ENCODE results near the gene ZNF142.
"Not testable (repeated sequence)": the region's sequence is repeated elsewhere in the genome, so short reads cannot be mapped to it uniquely, and the experiment has no call there.

Gene ZNF142, protein sequence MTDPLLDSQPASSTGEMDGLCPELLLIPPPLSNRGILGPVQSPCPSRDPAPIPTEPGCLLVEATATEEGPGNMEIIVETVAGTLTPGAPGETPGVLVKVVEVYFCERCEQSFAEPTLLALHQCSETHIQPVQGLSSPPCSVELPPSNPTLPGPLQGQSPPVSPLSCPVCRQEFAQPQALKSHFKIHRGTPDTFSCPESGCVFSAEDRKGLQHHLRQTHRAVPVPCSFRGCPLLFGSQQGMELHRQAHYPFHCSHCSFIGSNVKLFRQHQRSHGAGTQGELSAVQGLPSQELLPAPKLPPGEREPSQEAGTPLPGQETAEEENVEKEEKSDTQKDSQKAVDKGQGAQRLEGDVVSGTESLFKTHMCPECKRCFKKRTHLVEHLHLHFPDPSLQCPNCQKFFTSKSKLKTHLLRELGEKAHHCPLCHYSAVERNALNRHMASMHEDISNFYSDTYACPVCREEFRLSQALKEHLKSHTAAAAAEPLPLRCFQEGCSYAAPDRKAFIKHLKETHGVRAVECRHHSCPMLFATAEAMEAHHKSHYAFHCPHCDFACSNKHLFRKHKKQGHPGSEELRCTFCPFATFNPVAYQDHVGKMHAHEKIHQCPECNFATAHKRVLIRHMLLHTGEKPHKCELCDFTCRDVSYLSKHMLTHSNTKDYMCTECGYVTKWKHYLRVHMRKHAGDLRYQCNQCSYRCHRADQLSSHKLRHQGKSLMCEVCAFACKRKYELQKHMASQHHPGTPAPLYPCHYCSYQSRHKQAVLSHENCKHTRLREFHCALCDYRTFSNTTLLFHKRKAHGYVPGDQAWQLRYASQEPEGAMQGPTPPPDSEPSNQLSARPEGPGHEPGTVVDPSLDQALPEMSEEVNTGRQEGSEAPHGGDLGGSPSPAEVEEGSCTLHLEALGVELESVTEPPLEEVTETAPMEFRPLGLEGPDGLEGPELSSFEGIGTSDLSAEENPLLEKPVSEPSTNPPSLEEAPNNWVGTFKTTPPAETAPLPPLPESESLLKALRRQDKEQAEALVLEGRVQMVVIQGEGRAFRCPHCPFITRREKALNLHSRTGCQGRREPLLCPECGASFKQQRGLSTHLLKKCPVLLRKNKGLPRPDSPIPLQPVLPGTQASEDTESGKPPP (N-terminal part only)

DNA sequence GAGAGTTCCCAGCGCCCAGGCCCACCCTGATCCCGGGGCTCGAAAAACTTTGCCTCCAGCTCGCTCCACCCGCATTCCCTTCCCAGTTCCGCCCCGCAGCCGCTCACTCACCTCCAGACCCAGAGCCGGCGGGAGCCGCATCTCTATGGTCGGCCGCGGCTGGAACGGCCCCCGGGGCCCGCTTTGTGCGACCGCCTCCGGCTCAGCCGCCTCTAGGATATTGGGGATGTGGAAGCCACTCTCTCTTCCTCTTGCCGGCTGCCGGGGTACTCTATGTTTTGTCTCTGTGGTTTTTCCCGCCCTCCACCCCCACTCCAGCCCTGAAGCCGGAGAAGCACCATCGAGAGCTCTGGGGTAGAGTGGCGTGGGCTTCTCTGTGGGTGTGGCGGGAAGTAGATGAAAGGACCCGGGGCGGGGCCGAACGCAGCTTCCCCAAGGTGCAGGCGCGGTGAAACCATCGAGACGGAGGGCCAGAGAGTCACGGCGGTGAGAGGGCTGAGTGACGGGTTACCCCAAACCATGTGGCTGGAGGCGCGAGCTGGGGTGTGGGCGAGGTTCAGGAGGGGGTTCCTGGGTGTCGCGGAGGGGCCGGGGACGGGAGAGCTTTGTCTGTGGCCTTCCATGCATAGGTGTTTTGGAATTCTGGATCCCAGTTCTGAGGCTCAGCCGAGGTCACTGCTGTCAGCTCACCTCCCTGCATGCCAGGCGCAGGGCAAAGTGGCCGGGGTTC is at the start of gene ZNF142, which contains the start of gene BCS1L:
ZNF142 (minus strand) TSS at position 366 of the 730 bp plus-strand sequence. CDS start 3,194 bp downstream, outside the sequence.
BCS1L (plus strand) TSS at position 426 of the 730 bp plus-strand sequence. CDS start 1,305 bp downstream, outside the sequence.
- peak; percentile 87 for DNase-seq (ENCODE audit: low read depth)

DNA sequence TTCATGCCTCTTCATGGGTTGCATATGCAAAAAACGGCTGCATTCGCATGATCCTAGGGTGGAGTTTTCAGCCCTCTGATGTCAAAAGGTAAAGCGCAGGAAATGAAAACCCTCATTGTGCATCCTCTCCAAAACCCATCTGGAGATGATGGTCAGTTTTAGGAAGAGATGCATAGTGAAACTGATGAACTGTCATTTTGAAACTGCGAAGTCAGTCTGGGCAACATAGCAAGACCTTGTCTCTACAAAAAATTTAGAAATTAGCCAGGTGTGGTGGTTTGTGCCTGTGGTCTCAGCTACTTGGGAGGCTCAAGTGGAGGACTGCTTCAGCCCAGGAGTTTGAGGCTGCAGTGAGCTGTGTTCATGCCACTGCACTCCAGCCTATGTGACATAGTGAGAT is 48.7 kb upstream of the ZNF142 start:
- DNase-seq (ENCODE audit: low read depth): no peak

DNA sequence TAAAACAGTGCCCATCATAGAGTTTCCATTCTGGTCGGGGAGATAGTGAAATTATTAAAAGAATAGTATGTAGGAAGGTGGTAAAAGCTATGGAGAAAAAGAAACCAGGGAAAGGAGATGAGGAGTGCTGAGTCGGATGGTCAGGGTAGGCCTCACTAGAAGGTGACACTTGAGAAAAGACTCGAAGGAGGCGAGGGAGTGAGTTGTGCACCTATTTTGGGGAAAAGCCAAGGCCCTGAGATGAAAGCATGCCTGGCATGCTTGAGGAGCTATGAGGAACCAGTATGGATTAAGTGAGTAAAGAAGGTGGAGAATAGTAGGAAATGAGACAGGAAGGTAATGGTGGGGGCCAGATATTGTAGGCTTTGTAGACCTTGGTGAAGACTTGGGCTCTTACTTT is 43.9 kb upstream of the ZNF142 start:
- DNase-seq (ENCODE audit: low read depth): no peak

DNA sequence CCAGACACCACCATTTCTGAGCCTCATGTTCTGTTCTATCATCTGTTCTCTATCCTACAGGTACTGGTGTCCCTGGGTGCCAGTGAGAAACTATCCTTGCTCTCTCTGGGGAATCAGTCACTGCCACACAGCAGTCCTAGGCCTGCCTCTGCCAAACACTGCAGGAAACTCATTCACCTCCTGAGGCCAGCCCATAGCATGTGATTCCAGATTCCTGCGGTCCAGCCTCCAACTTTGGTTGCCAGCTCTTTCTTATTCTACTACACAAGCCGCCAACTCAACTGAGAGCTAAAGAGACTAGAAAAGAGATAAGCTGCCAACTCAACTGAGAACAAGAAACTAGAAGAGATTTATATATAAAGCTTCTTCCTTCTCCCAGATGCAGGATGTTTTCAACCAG is 42.4 kb upstream of the ZNF142 start:
- DNase-seq (ENCODE audit: low read depth): no peak

DNA sequence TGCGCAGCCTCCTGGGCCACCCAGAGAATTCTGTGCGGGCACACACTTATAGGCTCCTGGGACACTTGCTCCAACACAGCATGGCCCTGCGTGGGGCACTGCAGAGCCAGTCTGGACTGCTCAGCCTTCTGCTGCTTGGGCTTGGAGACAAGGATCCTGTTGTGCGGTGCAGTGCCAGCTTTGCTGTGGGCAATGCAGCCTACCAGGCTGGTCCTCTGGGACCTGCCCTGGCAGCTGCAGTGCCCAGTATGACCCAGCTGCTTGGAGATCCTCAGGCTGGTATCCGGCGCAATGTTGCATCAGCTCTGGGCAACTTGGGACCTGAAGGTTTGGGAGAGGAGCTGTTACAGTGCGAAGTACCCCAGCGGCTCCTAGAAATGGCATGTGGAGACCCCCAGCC is 39.5 kb upstream of the ZNF142 start:
- no peak for DNase-seq (ENCODE audit: low read depth)

DNA sequence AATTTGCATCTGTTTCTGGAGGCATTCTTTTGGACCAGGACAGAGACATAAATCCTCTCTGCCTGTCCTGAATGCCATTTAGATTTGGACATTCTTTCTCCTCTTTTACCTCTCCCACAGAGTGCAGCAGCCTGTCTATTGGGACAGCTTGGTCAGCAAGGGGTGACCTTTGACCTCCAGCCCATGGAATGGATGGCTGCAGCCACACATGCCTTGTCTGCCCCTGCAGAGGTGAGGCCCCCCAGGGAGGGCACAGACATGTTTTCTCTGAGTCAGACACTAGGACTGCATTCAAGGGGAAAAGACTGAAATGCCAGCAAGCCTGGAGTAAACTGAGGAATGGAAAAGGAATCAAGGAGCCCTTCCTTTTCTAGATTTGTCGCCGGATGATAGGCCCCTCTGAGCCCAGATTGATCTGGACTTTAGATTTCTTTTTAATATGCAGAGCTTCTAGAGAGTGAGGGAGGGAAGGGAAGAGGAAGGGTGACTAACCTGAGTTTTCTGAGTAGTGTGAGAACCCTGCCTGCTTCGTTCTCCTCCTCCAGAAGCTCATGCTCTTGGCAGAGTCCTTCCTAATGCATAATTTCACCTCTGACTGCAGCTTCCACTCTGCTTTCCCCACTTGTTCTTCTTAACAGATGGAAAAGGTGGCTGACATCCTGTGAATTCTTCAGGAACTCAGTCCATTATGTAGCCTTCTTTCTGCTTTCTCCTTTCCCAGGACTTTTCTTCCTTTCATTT is 35.2 kb upstream of the ZNF142 start:
- DNase-seq (ENCODE audit: low read depth): no peak

DNA sequence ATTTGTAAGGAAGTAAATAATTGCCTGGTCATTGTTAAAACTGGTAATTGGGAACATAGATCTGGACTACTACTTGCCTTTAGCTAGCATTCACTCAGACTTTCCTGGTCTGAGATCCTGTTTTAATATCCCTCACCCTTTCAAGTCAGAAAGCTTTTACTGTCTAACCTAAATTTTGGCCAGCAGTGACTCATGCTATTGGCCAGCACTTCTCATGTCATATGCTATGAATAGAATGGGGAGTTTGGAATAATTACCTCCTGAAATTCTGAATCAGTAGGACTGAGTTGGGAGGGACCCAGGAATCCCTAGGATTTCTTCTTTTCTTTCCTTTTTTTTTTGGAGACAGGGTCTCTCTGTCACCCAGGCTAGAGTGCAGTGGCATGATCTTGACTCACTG is 31.8 kb upstream of the ZNF142 start:
- DNase-seq (ENCODE audit: low read depth): no peak

DNA sequence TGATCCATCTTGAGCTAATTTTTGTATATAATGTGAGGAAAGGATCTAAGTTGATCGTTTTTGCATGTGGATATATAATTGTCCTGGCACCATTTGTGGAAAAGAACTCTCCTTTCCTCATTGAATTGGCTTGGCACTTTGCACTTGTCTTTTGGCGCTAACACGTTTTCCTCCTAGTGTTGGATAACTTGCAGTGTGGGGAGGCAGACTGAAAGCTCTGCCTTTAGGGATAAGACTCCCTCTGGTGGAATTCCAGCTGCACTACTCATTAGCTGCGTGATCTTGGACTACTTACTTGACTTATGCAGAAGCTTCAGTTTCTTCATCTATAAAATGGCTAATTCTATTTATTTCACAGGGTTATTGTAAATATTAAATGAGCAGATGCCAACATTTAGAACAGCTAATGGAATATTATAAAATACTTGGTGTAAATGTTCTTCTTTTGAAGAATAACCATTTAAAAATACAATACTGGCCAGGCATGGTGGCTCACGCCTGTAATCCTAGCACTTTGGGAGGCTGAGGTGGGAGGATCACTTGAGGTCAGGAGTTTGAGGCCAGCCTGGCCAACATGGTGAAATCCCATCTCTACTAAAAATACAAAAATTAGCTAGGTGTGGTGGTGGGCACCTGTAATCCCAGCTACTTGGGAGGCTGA is 28.1 kb upstream of the ZNF142 start:
- DNase-seq (ENCODE audit: low read depth): not testable (repeated sequence)

DNA sequence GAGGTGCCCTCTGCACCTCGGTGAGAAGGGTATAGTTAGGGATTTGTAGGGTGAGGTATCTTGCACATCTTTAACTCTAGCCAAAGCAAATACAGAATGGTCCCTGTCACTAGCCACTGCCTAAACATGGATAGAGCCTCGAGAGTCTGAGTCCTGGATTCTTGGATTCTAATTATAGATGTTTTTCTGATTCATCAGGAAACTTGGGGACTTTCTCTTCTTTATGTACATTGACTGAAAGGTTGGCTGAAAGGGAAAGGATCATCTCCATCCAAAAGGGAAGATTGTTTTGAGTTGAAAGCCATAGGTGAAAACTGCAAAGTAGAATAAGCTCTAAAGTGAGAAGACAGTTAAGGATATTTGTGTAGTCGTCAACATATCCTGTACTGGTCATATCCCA is 20.6 kb upstream of the ZNF142 start:
- no peak for DNase-seq (ENCODE audit: low read depth)

DNA sequence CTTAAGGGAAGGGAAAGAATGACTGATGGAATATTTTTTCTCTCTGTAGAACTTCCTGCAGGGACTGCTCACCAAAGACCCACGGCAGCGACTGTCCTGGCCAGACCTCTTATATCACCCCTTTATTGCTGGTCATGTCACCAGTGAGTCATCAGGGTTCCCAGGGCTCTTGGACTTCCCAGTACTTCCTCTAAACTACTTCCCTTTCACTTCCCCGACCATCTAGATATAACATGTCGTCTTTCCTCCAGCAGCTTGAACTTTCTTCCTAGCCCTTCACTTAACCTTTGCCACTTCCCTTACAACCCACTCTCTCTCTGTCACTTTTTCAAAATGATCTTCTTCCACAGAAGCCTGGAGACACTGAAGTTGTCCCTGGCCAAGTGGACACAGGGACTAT is 19.7 kb upstream of the ZNF142 start:
- no peak for DNase-seq (ENCODE audit: low read depth)

DNA sequence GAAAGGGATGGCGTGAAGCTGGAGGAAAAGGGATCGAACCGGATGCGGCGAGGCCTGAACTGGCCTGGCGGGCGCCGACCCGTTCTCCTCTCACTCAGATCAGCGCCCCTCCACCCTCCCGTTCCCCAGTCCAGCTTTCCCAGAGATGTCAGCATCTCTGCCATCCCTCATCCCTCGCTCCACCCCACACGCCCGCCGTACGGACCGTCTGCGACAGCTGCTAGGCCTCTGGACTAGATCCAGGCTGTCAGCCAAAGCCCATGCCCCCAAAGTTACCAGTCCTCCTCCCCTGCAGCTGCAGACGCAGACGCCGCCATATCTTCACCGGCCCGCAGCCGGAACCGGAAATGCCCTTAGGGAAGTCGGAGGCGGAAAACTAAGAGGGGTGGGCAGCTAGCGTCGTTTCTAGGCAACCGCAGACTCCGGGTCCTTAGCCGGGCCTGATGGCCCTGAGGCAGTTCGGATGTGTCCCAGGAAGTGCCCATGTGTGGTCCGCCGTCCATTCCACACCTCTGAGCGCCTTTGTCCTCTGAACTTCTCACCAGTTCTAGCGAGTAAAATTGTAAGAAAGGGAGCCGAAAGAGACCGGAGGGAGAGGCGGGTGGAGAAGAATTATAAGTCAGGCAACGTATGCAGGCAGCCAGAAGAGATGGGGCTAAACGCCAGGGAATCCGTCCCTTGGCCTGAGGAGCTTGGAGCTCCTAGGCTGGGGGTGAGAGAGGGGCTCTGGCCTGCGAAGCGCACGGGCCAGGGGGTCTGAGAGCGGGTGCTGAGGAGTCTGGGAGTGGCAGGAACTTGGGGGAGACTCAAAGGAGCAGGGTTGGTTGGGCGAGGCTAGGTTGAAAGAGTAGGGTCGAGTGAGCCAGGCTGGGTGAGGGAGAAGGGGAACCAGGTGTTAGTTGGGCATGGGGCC is 12.5 kb upstream of the ZNF142 start, which contains the start of the genes RNF25 and STK36:
RNF25 (minus strand) TSS at position 349 of the 913 bp plus-strand sequence; CDS start at position 317, 32 bp downstream.
STK36 (plus strand) TSS at position 433 of the 913 bp plus-strand sequence. CDS start 744 bp downstream, outside the sequence.
- DNase-seq (ENCODE audit: low read depth): peak; percentile 72

DNA sequence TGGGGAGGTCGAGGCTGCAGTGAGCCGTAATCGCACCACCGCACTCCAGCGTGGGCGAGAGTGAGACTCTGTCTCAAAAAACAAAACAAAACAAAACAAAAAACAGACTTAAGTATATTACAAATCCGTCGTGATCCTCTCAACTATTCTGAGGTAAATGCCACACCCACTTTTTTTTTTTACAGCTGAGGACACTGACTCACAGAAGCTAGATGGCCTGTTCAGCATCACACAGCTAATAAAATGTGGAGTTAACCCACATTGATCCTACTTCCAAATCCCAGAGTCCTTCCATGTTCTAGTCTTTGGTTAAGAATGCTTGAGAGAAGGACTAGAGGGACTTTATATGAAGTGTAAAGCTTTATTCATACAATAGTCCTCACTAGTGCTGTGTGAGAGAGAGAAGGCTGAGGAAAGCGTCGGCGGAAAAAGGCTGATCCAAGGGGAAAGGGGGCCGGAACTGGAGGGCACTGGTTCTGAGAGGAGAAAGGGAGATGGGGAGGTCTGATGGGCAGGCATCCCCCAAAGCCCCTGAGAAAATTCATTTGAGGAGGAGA is 11.8 kb upstream of the ZNF142 start:
- no peak for DNase-seq (ENCODE audit: low read depth)

DNA sequence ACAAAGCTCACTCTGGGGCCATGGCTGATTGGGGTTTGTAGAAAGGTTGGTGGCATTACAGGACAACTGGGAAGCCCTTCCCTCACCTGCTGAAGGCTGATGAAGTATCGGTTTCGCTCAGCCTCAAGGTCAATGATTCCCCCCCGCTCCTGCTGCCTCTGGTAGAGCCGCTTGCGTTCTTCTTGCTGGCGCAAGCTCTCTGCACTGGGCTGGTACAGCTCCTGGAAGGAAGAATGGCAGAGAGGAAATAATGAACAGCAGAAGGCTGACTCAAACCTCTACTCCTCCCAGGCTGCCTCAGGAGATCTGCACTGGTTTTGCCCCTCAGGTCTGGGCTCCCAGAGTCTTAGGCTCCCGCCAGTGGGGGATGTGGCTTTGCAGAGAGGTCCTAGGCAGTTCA is 5.2 kb upstream of the ZNF142 start:
- DNase-seq (ENCODE audit: low read depth): no peak

DNA sequence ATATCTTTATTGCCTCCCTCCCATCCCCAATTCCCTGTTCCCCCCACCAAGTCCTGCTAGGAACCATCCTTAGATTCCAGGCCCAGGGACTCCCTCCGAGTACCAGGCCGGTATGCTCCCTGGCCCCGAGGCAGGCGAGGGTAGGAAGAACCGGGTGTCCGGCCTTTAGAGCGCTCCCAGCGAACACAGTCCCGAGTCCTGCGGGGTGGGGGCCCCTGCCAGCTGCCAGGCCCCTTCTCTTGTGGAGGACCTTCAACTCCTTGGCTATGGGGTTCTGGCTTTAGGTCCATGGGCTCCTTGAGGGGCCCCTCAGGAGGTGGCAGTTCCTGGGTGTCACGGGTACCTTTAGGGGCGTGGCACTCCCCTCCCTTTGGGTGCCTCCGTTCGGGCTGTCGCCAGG is 4.5 kb upstream of the ZNF142 start:
- no peak for DNase-seq (ENCODE audit: low read depth)

DNA sequence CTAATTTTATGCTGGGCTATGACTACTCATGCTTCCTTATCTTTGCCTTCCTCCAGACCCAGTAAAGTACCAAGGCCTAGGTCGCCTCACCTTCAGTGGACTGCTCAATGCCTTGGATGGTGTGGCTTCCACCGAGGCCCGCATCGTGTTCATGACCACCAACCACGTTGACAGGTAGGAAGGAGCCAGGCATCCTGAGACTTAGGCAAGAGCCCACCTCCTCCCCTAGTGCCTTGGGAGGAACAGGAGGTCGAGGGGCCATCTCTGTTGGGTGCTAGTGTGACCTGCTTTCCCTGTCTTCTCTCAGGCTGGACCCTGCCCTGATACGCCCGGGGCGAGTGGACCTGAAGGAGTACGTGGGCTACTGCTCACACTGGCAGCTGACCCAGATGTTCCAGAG is 3.4 kb upstream of the ZNF142 start:
- DNase-seq (ENCODE audit: low read depth): no peak

DNA sequence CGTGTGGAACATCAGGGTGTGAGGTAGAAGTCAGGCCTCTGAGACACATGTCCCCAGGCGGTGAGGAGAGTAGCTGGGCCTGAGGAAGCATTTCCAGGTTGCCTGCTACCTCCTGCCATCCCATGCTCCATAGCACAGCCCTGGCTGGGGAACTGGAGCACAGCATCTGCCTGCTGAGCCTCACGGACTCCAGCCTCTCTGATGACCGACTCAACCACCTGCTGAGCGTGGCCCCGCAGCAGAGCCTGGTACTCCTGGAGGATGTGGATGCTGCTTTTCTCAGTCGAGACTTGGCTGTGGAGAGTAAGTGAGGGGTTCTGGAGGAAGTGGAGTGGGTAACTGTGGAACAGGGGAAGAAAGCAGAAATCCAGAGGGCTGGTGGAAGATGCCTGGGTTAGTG is 3.0 kb upstream of the ZNF142 start:
- DNase-seq (ENCODE audit: low read depth): no peak

DNA sequence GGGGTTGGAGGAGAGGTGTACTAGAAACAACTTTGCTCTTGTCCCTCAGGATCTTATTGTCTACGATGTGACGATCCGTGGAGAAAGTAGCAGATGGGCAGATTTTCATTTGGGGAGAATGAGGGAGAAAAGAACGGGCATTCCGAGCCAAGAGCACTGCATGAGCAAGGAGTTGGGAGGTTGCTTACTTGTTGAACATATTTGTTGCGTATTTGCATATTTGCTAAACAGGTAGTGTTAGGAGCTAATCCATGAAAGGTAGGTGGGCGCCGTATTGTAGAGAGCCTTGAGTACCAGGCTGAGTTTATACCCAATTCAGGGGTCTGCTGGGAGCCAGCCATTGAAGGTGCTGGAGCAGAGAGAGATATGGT is 550 bp upstream of the ZNF142 start:
- no peak for DNase-seq (ENCODE audit: low read depth)

DNA sequence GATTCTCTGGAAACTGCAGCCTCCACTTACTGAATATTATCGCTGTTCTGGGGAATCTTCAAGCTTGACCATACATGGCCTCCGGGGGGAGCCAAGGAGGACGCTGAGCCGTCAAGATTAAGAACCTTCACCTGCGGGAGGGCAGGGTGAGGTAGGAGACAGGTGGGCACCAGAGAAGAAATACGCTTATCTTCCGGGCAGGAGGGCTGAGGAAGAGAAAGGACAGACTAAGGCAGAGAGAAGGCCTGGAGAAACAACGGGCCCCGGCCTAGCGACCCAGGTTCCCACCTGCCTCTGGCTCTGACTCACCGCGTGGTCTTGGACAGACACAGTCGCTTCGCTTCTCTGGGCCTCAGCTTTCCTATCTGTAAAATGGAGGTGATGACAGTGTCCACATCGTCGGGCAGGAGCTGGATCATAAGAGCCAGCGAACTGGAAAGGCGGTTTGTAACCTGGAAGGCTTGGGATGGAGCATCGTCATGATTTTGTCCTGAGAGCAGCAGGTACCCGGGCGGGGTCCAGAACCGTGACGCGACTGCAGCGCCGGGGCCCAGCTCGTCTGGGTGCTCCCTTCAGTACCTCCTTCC is 659 bp downstream of the ZNF142 start:
- DNase-seq (ENCODE audit: low read depth): no peak
